A673 (cell line): ENCODE data around the gene PKDREJ. TPM values are rescaled to one million over a fixed set of nuclear protein-coding genes. Genes with fewer than 3 reads are reported as not detected.

Experiments used
- BruUV-seq: library from RNA; stranded (reverse); fragments of 400-500 nt; replicated peaks from 2 replicates; lab custom pipeline; 2021; lab: Mats Ljungman, UMichigan
- CTCF ChIA-PET: fragments of 300-600 bp; sonication (Branson Sonifier 250); formaldehyde crosslinking; loops from one replicate; lab custom pipeline; 2022; ENCODE audit warnings: antibody characterized with exemption; lab: Charles Lee
- POLR2A ChIA-PET: fragments of 300-600 bp; sonication (Branson Sonifier 250); formaldehyde crosslinking; loops from one replicate; lab custom pipeline; 2022; ENCODE audit warnings: antibody characterized with exemption; ENCODE audit not compliant: low non-redundant PET; lab: Charles Lee
- DNase-seq: peaks from one replicate; pipeline ENCODE4 v3.0.0-alpha.2; 2015; ENCODE audit warnings: low spot score
- H3K27ac ChIP-seq: fragments of 200-600 bp; sonication (generic); 2 replicates; pipeline ENCODE4 v1.5.1; 2016; ENCODE audit warnings: mixed run types, low read depth, mild to moderate bottlenecking, mixed read lengths, antibody characterized with exemption, low read length; ENCODE audit not compliant: poor library complexity, severe bottlenecking
- H3K27me3 ChIP-seq: fragments of 200-600 bp; sonication (generic); replicated peaks from 2 replicates; pipeline ENCODE4 v1.6.1; 2017; ENCODE audit warnings: mixed run types, low read depth, mild to moderate bottlenecking, mixed read lengths, antibody characterized with exemption, low read length; ENCODE audit not compliant: insufficient read depth, poor library complexity
- H3K36me3 ChIP-seq: fragments of 200-600 bp; sonication (generic); 2 replicates; pipeline ENCODE4 v1.6.1; 2016; ENCODE audit warnings: mixed run types, mild to moderate bottlenecking, mixed read lengths, antibody characterized with exemption, low read length; ENCODE audit not compliant: insufficient read depth, poor library complexity, severe bottlenecking
- H3K4me1 ChIP-seq: fragments of 200-600 bp; sonication (generic); 2 replicates; pipeline ENCODE4 v1.6.1; 2017; ENCODE audit warnings: mixed run types, mild to moderate bottlenecking, mixed read lengths, antibody characterized with exemption, low read length; ENCODE audit not compliant: insufficient read depth, poor library complexity, severe bottlenecking
- H3K4me3 ChIP-seq: fragments of 200-600 bp; sonication (generic); 2 replicates; pipeline ENCODE4 v1.5.1; 2016; ENCODE audit warnings: low read depth, mixed run types, mild to moderate bottlenecking, mixed read lengths, low read length; ENCODE audit not compliant: poor library complexity, severe bottlenecking
- H3K9me3 ChIP-seq: fragments of 200-600 bp; sonication (generic); 2 replicates; pipeline ENCODE4 v1.6.1; 2016; ENCODE audit warnings: mixed run types, low read depth, mild to moderate bottlenecking, mixed read lengths, antibody characterized with exemption, low read length; ENCODE audit not compliant: poor library complexity, severe bottlenecking
- CTCF ChIP-seq: fragments of 300-800, 200-600 bp; sonication (generic); conservative IDR thresholded peaks from 2 replicates; pipeline ENCODE4 v1.5.1; 2017; ENCODE audit warnings: low read depth, mild to moderate bottlenecking, antibody characterized with exemption, low read length, moderate library complexity, mixed read lengths
- EZH2 ChIP-seq: fragments of 200-600 bp; sonication (generic); IDR thresholded peaks from 2 replicates; pipeline ENCODE4 v1.6.1; 2017; ENCODE audit warnings: borderline replicate concordance, low read depth, mild to moderate bottlenecking, mixed read lengths, antibody characterized with exemption, low read length; ENCODE audit not compliant: poor library complexity, severe bottlenecking
- intact Hi-C: fragments of 100-400 bp; cut with micrococcal nuclease; formaldehyde crosslinking; loops from one replicate; pipeline ENCODE4 v1.10.0; 2022; ENCODE audit not compliant: unreplicated experiment
- total RNA-seq: library from RNA; stranded (reverse); gene quantifications from 2 replicates; pipeline ENCODE4 v1.2.3, GENCODE V29; 2021

PKDREJ gene
- total RNA-seq, 1 experiment from 2014 or later, result not detected

GRCh38 chr22:46250035-46250782, 12.9 kb downstream of the PKDREJ start, which contains the start of gene CDPF1:
Gene CDPF1 (minus strand): TSS chr22:46250293. CDS start chr22:46248284, 2,009 bp downstream.
- Histone ChIP-seq H3K9me3 (no peaks in the 10 kb centered on the region), H3K27ac (peak within 1 kb of the TSS; percentile 91), H3K36me3 (no peaks in the 10 kb centered on the region), H3K4me1 (peaks cover 17% of the 10 kb centered on the region), H3K4me3 (peak within 1 kb of the TSS; percentile 93), H3K27me3 (no peaks in the 10 kb centered on the region)
- TF ChIP-seq CTCF, result no peak
- TF ChIP-seq EZH2, result no peak
- POLR2A ChIA-PET, result no interaction called here
- BruUV-seq, result no TSS peak
- intact Hi-C loops, result loop anchor here (2.0 kb wide), 1 partner anchor 47 kb away; the partner anchor contains the start of gene GTSE1
- CTCF ChIA-PET, result interaction anchor here (0.5 to 1.5 kb wide), 2 partner anchors 128 to 134 kb away, joined by 5 read pairs; no protein-coding TSS in a partner anchor
- DNase-seq, result peak; percentile 92

- BruUV-seq, result no TSS peak
- Histone ChIP-seq H3K4me3 (no peak overlapping the region), H3K36me3 (peaks cover 3% of the 10 kb centered on the region), H3K27ac (no peak overlapping the region), H3K27me3 (no peaks in the 10 kb centered on the region), H3K4me1 (peaks cover 17% of the 10 kb centered on the region), H3K9me3 (no peaks in the 10 kb centered on the region)
- DNase-seq, result no peak
- ChIA-PET POLR2A (no interaction called here), CTCF (no interaction called here)
- TF ChIP-seq EZH2 (no peak), CTCF (no peak)
- intact Hi-C loops, result no loop called here
These were observed 15.6 kb downstream of the PKDREJ start for GRCh38 chr22:46247443-46247975.

- no TSS peak for BruUV-seq
- no peak for TF ChIP-seq EZH2
- TF ChIP-seq CTCF, result no peak
- Histone ChIP-seq H3K4me3 (no peak overlapping the region), H3K27ac (no peak overlapping the region), H3K9me3 (no peaks in the 10 kb centered on the region), H3K27me3 (no peaks in the 10 kb centered on the region), H3K36me3 (peaks cover 3% of the 10 kb centered on the region), H3K4me1 (peaks cover 11% of the 10 kb centered on the region)
- no peak for DNase-seq
- intact Hi-C loops, result no loop called here
- ChIA-PET CTCF (no interaction called here), POLR2A (no interaction called here)
These were observed 17.0 kb downstream of the PKDREJ start for GRCh38 chr22:46246178-46246577.
